HepG2 (cell line): ENCODE results near the gene CYB5A. TPM values are rescaled to one million over a fixed set of nuclear protein-coding genes. Genes with fewer than 3 reads are reported as not detected.
A peak's percentile ranks its signal among the peaks of the same experiment; 100 is the strongest.

Experiments
- BRF2 ChIP-seq: sonication (generic); formaldehyde crosslinking; IDR thresholded peaks from 2 replicates; pipeline ENCODE4 v1.8.1; 2022; ENCODE audit warnings: mild to moderate bottlenecking, missing genetic modification reagents
- CAMTA2 ChIP-seq: sonication (generic); formaldehyde crosslinking; IDR thresholded peaks from 2 replicates; pipeline ENCODE4 v1.4.0; 2020; ENCODE audit warnings: mild to moderate bottlenecking, missing genetic modification reagents, borderline replicate concordance
- CEBPZ ChIP-seq: IDR thresholded peaks from 2 replicates; pipeline ENCODE4 v1.6.1; 2012; ENCODE audit warnings: low read length, improper control_type of control experiment
- GLMP ChIP-seq: sonication (generic); formaldehyde crosslinking; IDR thresholded peaks from 2 replicates; pipeline ENCODE4 v1.9.0; 2021; ENCODE audit warnings: missing genetic modification reagents, mild to moderate bottlenecking, borderline replicate concordance
- GPBP1L1 ChIP-seq: sonication (generic); formaldehyde crosslinking; IDR thresholded peaks from 2 replicates; pipeline ENCODE4 v1.5.0; 2020; ENCODE audit warnings: mild to moderate bottlenecking, missing genetic modification reagents
- JUNB ChIP-seq: sonication (generic); formaldehyde crosslinking; IDR thresholded peaks from 2 replicates; pipeline ENCODE4 v1.8.0; 2022; ENCODE audit warnings: missing genetic modification reagents, mild to moderate bottlenecking, borderline replicate concordance
- KDM5B ChIP-seq: sonication (generic); formaldehyde crosslinking; IDR thresholded peaks from 2 replicates; pipeline ENCODE4 v1.4.0; 2020; ENCODE audit warnings: missing genetic modification reagents, mild to moderate bottlenecking, borderline replicate concordance
- LCORL ChIP-seq, 2 experiments: fragments of 450-650 bp in 1 of 2; sonication (generic) in 1 of 2; formaldehyde crosslinking in 1 of 2; IDR thresholded peaks; 2 replicates each; pipeline versions ENCODE4 v1.5.0 to v1.6.1; 2017 to 2020; ENCODE audit warnings: antibody characterized with exemption in 1 of 2, missing genetic modification reagents in 1 of 2
- MED1 ChIP-seq: sonication (generic); formaldehyde crosslinking; IDR thresholded peaks from 2 replicates; pipeline ENCODE4 v1.4.0; 2020; ENCODE audit warnings: missing genetic modification reagents
- MXI1 ChIP-seq: IDR thresholded peaks from 3 replicates; pipeline ENCODE4 v1.6.1; 2012; ENCODE audit warnings: low read depth, low read length, inconsistent platforms, borderline replicate concordance
- PHF21A ChIP-seq: sonication (generic); formaldehyde crosslinking; IDR thresholded peaks from 2 replicates; pipeline ENCODE4 v1.5.0; 2020; ENCODE audit warnings: mild to moderate bottlenecking, missing genetic modification reagents
- SMARCE1 ChIP-seq: fragments of 450-650 bp; IDR thresholded peaks from 2 replicates; pipeline ENCODE4 v1.6.1; 2017; ENCODE audit warnings: borderline replicate concordance
- SNAI1 ChIP-seq: sonication (generic); formaldehyde crosslinking; IDR thresholded peaks from 2 replicates; pipeline ENCODE4 v1.5.0; 2020; ENCODE audit warnings: mild to moderate bottlenecking, missing genetic modification reagents, borderline replicate concordance
- ZFP41 ChIP-seq: sonication (generic); formaldehyde crosslinking; IDR thresholded peaks from 2 replicates; pipeline ENCODE4 v1.4.0; 2020; ENCODE audit warnings: mild to moderate bottlenecking, missing genetic modification reagents, borderline replicate concordance
- ZNF30 ChIP-seq: sonication (generic); formaldehyde crosslinking; IDR thresholded peaks from 2 replicates; pipeline ENCODE4 v1.5.0; 2020; ENCODE audit warnings: mild to moderate bottlenecking, missing genetic modification reagents
- ZNF512B ChIP-seq: sonication (generic); formaldehyde crosslinking; IDR thresholded peaks from 2 replicates; pipeline ENCODE4 v1.5.1; 2020; ENCODE audit warnings: missing genetic modification reagents, mild to moderate bottlenecking, borderline replicate concordance
- ZNF615 ChIP-seq: sonication (generic); formaldehyde crosslinking; IDR thresholded peaks from 2 replicates; pipeline ENCODE4 v1.5.0; 2020; ENCODE audit warnings: mild to moderate bottlenecking, missing genetic modification reagents, borderline replicate concordance
- ZNF629 ChIP-seq: sonication (generic); formaldehyde crosslinking; conservative IDR thresholded peaks from 2 replicates; pipeline ENCODE4 v1.5.0; 2020; ENCODE audit warnings: missing genetic modification reagents
- polyA plus RNA-seq, 8 experiments: library from polyadenylated mRNA; depleted of rRNA in 3 of 8; stranded (reverse) in 7 of 8; unstranded in 1 of 8; fragments of >200 nt; fragmentation: Illumina TruSeq in 4 of 8; extraction: Trizol in 4 of 8; gene quantifications; 2 replicates each; pipeline versions ENCODE4 v1.2.1 to v1.2.3, GENCODE V29; 2011 to 2016; ENCODE audit warnings: low read depth in 4 of 8, missing spikeins in 1 of 8, mixed read lengths in 1 of 8; ENCODE audit not compliant: insufficient read depth in 1 of 8
- total RNA-seq, 5 experiments: library from RNA; depleted of rRNA; stranded (reverse); fragments of >200 nt; fragmentation: Illumina TruSeq; extraction: Trizol; gene quantifications; 2 replicates each; pipeline ENCODE4 v1.2.3, GENCODE V29; 2016; ENCODE audit warnings: low read depth in 1 of 5

Gene CYB5A
- total and polyA plus RNA-seq, 2 of the 13 experiments (the other 11 are each of a cell fraction or from before 2014, with no cell fraction given), result 215 to 356 TPM

- TF ChIP-seq BRF2 (CRISPR knock-in tag) (no peak), KDM5B (CRISPR knock-in tag) (no peak; the same call in 1 of the 2 replicates), SNAI1 (CRISPR knock-in tag) (no peak), MXI1 (no peak), ZNF615 (0 out of 2 replicates have a peak, but pooled peaks have one; percentile 67), ZNF512B (CRISPR knock-in tag) (no peak), PHF21A (CRISPR knock-in tag) (0 out of 2 replicates have a peak, but pooled peaks have one; percentile 23), ZNF629 (CRISPR knock-in tag) (no peak), ZFP41 (CRISPR knock-in tag) (no peak), CEBPZ (no peak), LCORL (IDR thresholded peaks at IDR 0.05) (no peak), LCORL (CRISPR knock-in tag; IDR thresholded peaks at IDR 0.05) (peak; percentile 57; the same call in 1 of the 2 replicates), CAMTA2 (CRISPR knock-in tag) (no peak), GPBP1L1 (CRISPR knock-in tag) (no peak), GLMP (no peak), JUNB (CRISPR knock-in tag) (no peak), SMARCE1 (no peak), ZNF30 (CRISPR knock-in tag) (no peak), MED1 (CRISPR knock-in tag) (no peak; the same call in 1 of the 2 replicates)
These were observed 9.6 kb downstream of the CYB5A start (continued) for GRCh38 chr18:74281980-74282754.
